ENCODE data around the gene CLEC4E.

DNA sequence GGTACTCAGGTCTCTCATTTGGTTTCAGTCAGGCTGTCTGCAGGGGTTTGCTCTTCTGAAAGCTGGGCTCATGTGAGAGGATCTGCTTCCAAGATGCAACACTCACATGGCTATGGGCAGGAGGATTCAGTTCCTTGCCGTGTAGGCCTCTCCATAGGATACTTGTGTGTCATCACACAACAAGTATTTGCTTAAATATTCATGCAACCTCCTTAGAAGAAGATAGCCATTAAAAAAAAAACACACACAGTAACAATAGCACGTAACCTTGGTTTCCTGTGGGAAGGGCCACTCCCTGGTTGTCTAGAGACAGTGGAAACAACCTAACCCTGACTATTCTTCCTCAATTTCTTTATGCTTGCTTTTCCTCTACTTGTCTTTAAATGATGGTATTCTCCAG is 31.8 kb upstream of the CLEC4E start:
- no peak for TF ChIP-seq POLR2A (IDR thresholded peaks at IDR 0.05)
- TF ChIP-seq, protein P1, sequence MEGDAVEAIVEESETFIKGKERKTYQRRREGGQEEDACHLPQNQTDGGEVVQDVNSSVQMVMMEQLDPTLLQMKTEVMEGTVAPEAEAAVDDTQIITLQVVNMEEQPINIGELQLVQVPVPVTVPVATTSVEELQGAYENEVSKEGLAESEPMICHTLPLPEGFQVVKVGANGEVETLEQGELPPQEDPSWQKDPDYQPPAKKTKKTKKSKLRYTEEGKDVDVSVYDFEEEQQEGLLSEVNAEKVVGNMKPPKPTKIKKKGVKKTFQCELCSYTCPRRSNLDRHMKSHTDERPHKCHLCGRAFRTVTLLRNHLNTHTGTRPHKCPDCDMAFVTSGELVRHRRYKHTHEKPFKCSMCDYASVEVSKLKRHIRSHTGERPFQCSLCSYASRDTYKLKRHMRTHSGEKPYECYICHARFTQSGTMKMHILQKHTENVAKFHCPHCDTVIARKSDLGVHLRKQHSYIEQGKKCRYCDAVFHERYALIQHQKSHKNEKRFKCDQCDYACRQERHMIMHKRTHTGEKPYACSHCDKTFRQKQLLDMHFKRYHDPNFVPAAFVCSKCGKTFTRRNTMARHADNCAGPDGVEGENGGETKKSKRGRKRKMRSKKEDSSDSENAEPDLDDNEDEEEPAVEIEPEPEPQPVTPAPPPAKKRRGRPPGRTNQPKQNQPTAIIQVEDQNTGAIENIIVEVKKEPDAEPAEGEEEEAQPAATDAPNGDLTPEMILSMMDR (IDR thresholded peaks at IDR 0.05), result no peak
